Measurements from ENCODE around the gene PDC. TPM values are rescaled to one million over a fixed set of nuclear protein-coding genes. Genes with fewer than 3 reads are reported as not detected.

PDC gene
- total RNA-seq, 1 donor from 2014 or later = not detected

DNA sequence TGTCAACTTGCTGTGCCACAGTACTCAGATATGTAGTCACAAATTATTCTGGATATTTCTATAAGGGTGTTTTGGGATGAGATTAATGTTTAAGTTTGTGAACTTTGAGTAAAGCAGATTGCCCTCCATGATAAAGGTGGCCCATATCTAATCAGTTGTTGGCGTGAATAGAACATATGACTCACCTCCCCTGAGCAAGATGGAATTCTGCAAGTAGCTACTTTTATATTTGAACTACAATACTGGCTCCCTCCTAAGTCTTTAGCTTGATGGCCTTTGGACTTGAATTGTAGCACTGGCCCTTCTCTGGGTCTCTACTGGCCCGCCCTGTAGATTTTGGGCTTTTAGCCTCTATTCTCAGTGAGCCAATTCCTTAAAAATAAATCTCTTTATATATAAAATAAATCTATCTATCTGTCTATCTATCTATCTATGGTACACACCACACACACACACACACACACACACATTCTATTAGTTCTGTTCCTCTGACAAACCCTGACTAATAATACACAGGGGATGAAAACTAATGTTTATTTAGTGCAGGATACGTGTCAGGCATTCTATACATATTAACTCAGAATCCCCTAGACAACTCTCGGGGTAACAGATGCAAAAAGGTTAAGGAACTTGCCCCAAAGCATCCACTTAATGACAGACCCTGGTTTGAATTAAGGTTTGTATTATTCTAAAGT is 37.9 kb upstream of the PDC start:
- no peak overlapping the region for H3K4me3 Mint-ChIP-seq (ENCODE audit: unreplicated experiment)
- no peak overlapping the region for H3K27ac Mint-ChIP-seq (ENCODE audit: unreplicated experiment)
- TF ChIP-seq, protein P1, sequence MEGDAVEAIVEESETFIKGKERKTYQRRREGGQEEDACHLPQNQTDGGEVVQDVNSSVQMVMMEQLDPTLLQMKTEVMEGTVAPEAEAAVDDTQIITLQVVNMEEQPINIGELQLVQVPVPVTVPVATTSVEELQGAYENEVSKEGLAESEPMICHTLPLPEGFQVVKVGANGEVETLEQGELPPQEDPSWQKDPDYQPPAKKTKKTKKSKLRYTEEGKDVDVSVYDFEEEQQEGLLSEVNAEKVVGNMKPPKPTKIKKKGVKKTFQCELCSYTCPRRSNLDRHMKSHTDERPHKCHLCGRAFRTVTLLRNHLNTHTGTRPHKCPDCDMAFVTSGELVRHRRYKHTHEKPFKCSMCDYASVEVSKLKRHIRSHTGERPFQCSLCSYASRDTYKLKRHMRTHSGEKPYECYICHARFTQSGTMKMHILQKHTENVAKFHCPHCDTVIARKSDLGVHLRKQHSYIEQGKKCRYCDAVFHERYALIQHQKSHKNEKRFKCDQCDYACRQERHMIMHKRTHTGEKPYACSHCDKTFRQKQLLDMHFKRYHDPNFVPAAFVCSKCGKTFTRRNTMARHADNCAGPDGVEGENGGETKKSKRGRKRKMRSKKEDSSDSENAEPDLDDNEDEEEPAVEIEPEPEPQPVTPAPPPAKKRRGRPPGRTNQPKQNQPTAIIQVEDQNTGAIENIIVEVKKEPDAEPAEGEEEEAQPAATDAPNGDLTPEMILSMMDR (IDR thresholded peaks at IDR 0.05) = no peak
- H3K9me3 Mint-ChIP-seq (ENCODE audit: low read depth) = no peaks in the 10 kb centered on the region
- no peaks in the 10 kb centered on the region for H3K27me3 Mint-ChIP-seq (ENCODE audit: low read depth)
- DNase-seq (ENCODE audit: low spot score) = no peak
- H3K36me3 Mint-ChIP-seq (ENCODE audit: low read depth) = no peaks in the 10 kb centered on the region
- peaks cover 56% of the 10 kb centered on the region for H3K4me1 Mint-ChIP-seq (ENCODE audit: low read depth)

DNA sequence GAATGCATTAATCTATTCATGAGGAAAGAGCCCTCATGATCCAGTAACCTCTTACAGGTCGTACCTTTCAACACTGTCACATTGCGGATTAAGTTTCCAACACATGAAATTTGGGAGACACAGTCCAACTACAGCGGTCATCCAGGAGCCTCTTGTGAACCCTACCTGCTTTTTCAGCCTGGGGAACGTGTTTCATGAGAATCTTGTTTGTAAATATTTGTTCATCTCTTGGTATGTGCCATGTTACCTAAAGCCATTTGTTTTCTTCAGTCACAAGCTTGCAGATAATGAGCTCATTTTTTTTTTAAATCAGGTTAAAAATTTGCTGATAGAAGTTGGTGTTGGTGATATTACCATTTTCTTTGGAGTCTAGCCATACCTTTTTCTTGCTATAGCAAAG is 37.2 kb upstream of the PDC start:
- H3K27ac Mint-ChIP-seq (ENCODE audit: unreplicated experiment) = no peak overlapping the region

DNA sequence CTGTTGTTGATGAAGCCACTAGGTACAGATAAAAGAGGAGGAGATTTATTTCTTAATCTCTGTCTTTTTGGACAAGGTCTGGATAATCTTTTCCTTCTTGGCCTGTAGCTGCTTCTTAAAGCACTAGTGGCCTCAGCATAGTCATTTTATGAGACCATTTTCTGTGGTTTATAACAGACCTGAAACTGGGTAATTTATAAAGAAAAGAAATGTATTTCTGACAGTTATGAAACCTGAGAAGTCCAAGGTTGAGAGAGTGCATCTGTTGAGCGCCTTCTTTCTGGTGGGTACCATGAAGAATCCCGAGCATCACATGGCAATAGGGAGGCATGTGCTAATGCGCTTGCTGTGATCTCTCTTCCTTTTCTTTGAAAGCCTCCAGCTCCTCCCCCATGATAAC is 36.7 kb upstream of the PDC start:
- no peak for DNase-seq (ENCODE audit: low spot score)
- no peak overlapping the region for H3K27ac Mint-ChIP-seq (ENCODE audit: unreplicated experiment)
- H3K27me3 Mint-ChIP-seq (ENCODE audit: low read depth) = no peaks in the 10 kb centered on the region
- H3K4me1 Mint-ChIP-seq (ENCODE audit: low read depth) = peaks cover 46% of the 10 kb centered on the region
- TF ChIP-seq, protein P1 (IDR thresholded peaks at IDR 0.05) = no peak
- H3K36me3 Mint-ChIP-seq (ENCODE audit: low read depth) = no peaks in the 10 kb centered on the region
- no peak overlapping the region for H3K4me3 Mint-ChIP-seq (ENCODE audit: unreplicated experiment)
- H3K9me3 Mint-ChIP-seq (ENCODE audit: low read depth) = no peaks in the 10 kb centered on the region

More for the DNA sequence above, 37.2 kb upstream of the PDC start:
- H3K9me3 Mint-ChIP-seq (ENCODE audit: low read depth) = no peaks in the 10 kb centered on the region
- H3K4me3 Mint-ChIP-seq (ENCODE audit: unreplicated experiment) = no peak overlapping the region
- H3K4me1 Mint-ChIP-seq (ENCODE audit: low read depth) = peaks cover 48% of the 10 kb centered on the region
- H3K36me3 Mint-ChIP-seq (ENCODE audit: low read depth) = no peaks in the 10 kb centered on the region
- no peak for DNase-seq (ENCODE audit: low spot score)
- TF ChIP-seq, protein P1 (IDR thresholded peaks at IDR 0.05) = no peak
- no peaks in the 10 kb centered on the region for H3K27me3 Mint-ChIP-seq (ENCODE audit: low read depth)

DNA sequence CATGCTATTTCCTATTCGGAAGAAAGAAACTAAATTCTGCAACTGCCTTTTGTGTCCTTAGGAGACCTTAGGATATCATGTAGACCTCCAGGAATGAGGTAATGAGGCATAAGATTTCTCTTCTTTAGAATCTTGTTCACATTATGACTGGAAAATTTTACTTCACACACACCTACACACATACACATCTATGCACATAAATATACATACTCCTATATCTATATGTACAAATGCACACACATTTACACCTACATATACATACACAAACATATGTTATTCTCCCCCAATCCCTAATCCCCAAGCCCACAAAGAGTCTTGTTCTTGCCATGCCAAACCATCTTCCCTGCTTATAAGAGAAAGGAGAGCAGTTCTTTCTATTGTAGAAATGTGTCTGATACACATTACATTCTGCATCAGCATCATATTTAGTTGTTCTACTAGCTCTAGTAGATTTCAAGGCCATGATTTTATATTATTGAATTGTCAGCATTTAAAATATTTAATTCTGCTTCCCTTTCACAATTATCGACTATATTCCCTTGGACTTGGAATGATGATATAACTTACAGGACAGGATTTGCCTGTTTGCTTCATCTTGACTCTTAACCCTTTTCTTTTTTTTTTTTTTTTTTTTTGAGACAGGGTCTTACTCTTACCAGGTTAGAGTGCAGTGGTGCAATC is 35.4 kb upstream of the PDC start:
- Mint-ChIP-seq H3K27ac (ENCODE audit: unreplicated experiment) (no peak overlapping the region), H3K36me3 (ENCODE audit: low read depth) (no peaks in the 10 kb centered on the region), H3K4me1 (ENCODE audit: low read depth) (peaks cover 37% of the 10 kb centered on the region), H3K4me3 (ENCODE audit: unreplicated experiment) (no peak overlapping the region), H3K9me3 (ENCODE audit: low read depth) (peaks cover 4% of the 10 kb centered on the region), H3K27me3 (ENCODE audit: low read depth) (no peaks in the 10 kb centered on the region)
- TF ChIP-seq, protein P1 (IDR thresholded peaks at IDR 0.05) = no peak
- no peak for DNase-seq (ENCODE audit: low spot score)

- H3K36me3 Mint-ChIP-seq (ENCODE audit: low read depth) = no peaks in the 10 kb centered on the region
- H3K4me3 Mint-ChIP-seq (ENCODE audit: unreplicated experiment) = no peak overlapping the region
- peaks cover 26% of the 10 kb centered on the region for H3K4me1 Mint-ChIP-seq (ENCODE audit: low read depth)
- no peak for DNase-seq (ENCODE audit: low spot score)
- no peak overlapping the region for H3K27ac Mint-ChIP-seq (ENCODE audit: unreplicated experiment)
- peaks cover 4% of the 10 kb centered on the region for H3K9me3 Mint-ChIP-seq (ENCODE audit: low read depth)
- TF ChIP-seq, protein P1 (IDR thresholded peaks at IDR 0.05) = no peak
- H3K27me3 Mint-ChIP-seq (ENCODE audit: low read depth) = no peaks in the 10 kb centered on the region
Measured at GRCh38 chr1:186494832-186495271, 33.9 kb upstream of the PDC start.
